Esophagus mucosa (tissue), 1 donor: ENCODE results near the gene UBE2J1. TPM values are rescaled to one million over a fixed set of nuclear protein-coding genes. Genes with fewer than 3 reads are reported as not detected.

ENCODE experiments used
- ATAC-seq: fragments of 200-7000 bp; cut with Tn5 transposase; one replicate; pipeline ENCODE4 v1.9.1; 2020
- total RNA-seq: library from RNA; stranded (reverse); gene quantifications from one replicate; pipeline ENCODE4 v1.2.4, GENCODE V29; 2023
- donor health status: DM: yes; HTN: yes; CAD: no.

UBE2J1 gene
- total RNA-seq, 1 donor from 2014 or later: 22.6 TPM

- ATAC-seq: no peak
Observed at GRCh38 chr6:89361171-89361570, 8.6 kb upstream of the UBE2J1 start.

GRCh38 chr6:89360415-89360999 is 8.0 kb upstream of the UBE2J1 start:
- ATAC-seq: no peak

GRCh38 chr6:89359561-89359960 is 7.0 kb upstream of the UBE2J1 start:
- no peak for ATAC-seq

- ATAC-seq: no peak
Observed at GRCh38 chr6:89357390-89357789, 4.9 kb upstream of the UBE2J1 start.

- ATAC-seq: no peak
Observed at GRCh38 chr6:89356642-89357170, 4.2 kb upstream of the UBE2J1 start.

- no peak for ATAC-seq
Observed at GRCh38 chr6:89355511-89356194, 3.1 kb upstream of the UBE2J1 start.

- ATAC-seq: no peak
Observed at GRCh38 chr6:89353702-89354392, 1.3 kb upstream of the UBE2J1 start.

GRCh38 chr6:89353118-89353556 is 615 bp upstream of the UBE2J1 start:
- no peak for ATAC-seq

GRCh38 chr6:89351671-89352277 is 748 bp downstream of the UBE2J1 start:
- no peak for ATAC-seq

- ATAC-seq: no peak
Observed at GRCh38 chr6:89350281-89350966, 2.1 kb downstream of the UBE2J1 start.

GRCh38 chr6:89348372-89348771 is 4.2 kb downstream of the UBE2J1 start:
- ATAC-seq: no peak

- no peak for ATAC-seq
Observed at GRCh38 chr6:89347825-89348224, 4.7 kb downstream of the UBE2J1 start.

- ATAC-seq: no peak
Observed at GRCh38 chr6:89346433-89346832, 6.1 kb downstream of the UBE2J1 start.

GRCh38 chr6:89339565-89339964 is 13.0 kb downstream of the UBE2J1 start:
- no peak for ATAC-seq

- ATAC-seq: no peak
Observed at GRCh38 chr6:89335164-89335563, 17.4 kb downstream of the UBE2J1 start.

- no peak for ATAC-seq
Observed at GRCh38 chr6:89330910-89331309, 21.6 kb downstream of the UBE2J1 start.

- ATAC-seq: no peak
Observed at GRCh38 chr6:89328976-89329375, 23.5 kb downstream of the UBE2J1 start.

- ATAC-seq: no peak
Observed at GRCh38 chr6:89324304-89324703, 28.2 kb downstream of the UBE2J1 start.

GRCh38 chr6:89323511-89323971 is 29.0 kb downstream of the UBE2J1 start:
- ATAC-seq: no peak

GRCh38 chr6:89321131-89321970 is 31.2 kb downstream of the UBE2J1 start:
- no peak for ATAC-seq

GRCh38 chr6:89320012-89320559 is 32.4 kb downstream of the UBE2J1 start:
- no peak for ATAC-seq
